H1 (cell line): ENCODE results near the gene ARHGEF12. TPM values are rescaled to one million over a fixed set of nuclear protein-coding genes. Genes with fewer than 3 reads are reported as not detected.

Experiments used
- CBX5 ChIP-seq: fragments of 300-800, 300-1000 bp; sonication (generic); IDR thresholded peaks from 2 replicates; pipeline ENCODE4 v1.7.1; 2016; ENCODE audit warnings: antibody characterized with exemption, low read length, low read depth
- GTF2F1 ChIP-seq: IDR thresholded peaks from 2 replicates; pipeline ENCODE4 v1.6.1; 2012; ENCODE audit warnings: low read depth, low read length, improper control_type of control experiment, borderline replicate concordance
- POU5F1 ChIP-seq: IDR thresholded peaks from 2 replicates; pipeline ENCODE4 v1.6.1; 2011; ENCODE audit warnings: low read depth, mild to moderate bottlenecking, low read length, moderate library complexity
- RXRA ChIP-seq: IDR thresholded peaks from 2 replicates; pipeline ENCODE4 v1.6.1; 2011; ENCODE audit warnings: low read depth, mild to moderate bottlenecking, low read length, moderate library complexity; ENCODE audit not compliant: insufficient read depth
- SRF ChIP-seq: IDR thresholded peaks from 2 replicates; pipeline ENCODE4 v1.6.1; 2011; ENCODE audit warnings: mild to moderate bottlenecking, low read depth, low read length, moderate library complexity
- polyA plus RNA-seq, 7 experiments: library from polyadenylated mRNA; depleted of rRNA in 3 of 7; stranded (reverse) in 5 of 7; unstranded in 2 of 7; fragments of >200 nt in 5 of 7; fragments of 200-250 nt in 2 of 7; gene quantifications; 1 replicate in 5 of 7; 2 replicates in 1 of 7; 4 replicates in 1 of 7; pipeline versions ENCODE4 v1.2.1 to v1.2.3, GENCODE V29; 2011 to 2013; ENCODE audit warnings: missing spikeins in 2 of 7, mixed read lengths in 2 of 7
- total RNA-seq: library from RNA; stranded (reverse); fragmentation: NEBNext Ultra II Directional; extraction: Animal tissue kit (Norgen Biotek cat#: 25700); gene quantifications from 2 replicates; pipeline ENCODE4 v1.2.1, GENCODE V29; 2021
- TF ChIP-seq, protein P1 (sequence below): IDR thresholded peaks from 2 replicates; pipeline ENCODE4 v1.6.1; 2012; ENCODE audit warnings: inconsistent platforms
- TF ChIP-seq, protein P2 (sequence below), 3 experiments: IDR thresholded peaks; 1 replicate in 2 of 3; 2 replicates in 1 of 3; pipeline versions ENCODE4 v1.5.1 to v1.6.1; 2011; ENCODE audit warnings: low read length in 3 of 3, mild to moderate bottlenecking in 3 of 3, inconsistent platforms in 2 of 3, low read depth in 1 of 3, moderate library complexity in 1 of 3; ENCODE audit not compliant: insufficient read depth in 1 of 3; ENCODE audit errors: control extremely low read depth in 1 of 3

ARHGEF12 gene
- total and polyA plus RNA-seq, 2 of the 8 experiments (the other 6 are each of a cell fraction or from before 2014, with no cell fraction given) = 5.1 to 33.7 TPM

DNA sequence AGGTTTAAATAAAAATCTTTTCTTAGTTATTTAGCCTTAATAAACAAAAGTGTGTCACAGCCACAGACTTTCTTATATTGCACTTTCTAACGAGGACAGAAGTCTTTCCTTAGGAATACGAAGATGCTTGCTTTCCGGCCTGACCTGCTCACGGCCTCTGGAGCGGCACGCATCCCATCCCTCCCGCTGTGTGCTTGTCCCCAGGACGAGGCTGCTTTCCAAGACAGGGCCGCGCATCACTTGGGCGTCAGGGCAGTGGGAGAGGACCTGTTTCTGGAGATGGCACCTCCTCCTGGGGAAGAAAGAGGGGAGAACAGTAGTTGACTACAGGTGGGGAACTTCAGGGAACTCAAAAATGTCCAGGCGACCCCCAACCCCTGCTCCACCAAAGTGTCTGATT is 201.8 kb downstream of the ARHGEF12 start (continued):
- TF ChIP-seq SRF = no peak
- no peak for TF ChIP-seq GTF2F1
- TF ChIP-seq CBX5 = no peak
- TF ChIP-seq POU5F1 = no peak
- TF ChIP-seq, protein P1, sequence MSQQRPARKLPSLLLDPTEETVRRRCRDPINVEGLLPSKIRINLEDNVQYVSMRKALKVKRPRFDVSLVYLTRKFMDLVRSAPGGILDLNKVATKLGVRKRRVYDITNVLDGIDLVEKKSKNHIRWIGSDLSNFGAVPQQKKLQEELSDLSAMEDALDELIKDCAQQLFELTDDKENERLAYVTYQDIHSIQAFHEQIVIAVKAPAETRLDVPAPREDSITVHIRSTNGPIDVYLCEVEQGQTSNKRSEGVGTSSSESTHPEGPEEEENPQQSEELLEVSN = no peak
- no peak for TF ChIP-seq RXRA
- TF ChIP-seq, protein P2, sequence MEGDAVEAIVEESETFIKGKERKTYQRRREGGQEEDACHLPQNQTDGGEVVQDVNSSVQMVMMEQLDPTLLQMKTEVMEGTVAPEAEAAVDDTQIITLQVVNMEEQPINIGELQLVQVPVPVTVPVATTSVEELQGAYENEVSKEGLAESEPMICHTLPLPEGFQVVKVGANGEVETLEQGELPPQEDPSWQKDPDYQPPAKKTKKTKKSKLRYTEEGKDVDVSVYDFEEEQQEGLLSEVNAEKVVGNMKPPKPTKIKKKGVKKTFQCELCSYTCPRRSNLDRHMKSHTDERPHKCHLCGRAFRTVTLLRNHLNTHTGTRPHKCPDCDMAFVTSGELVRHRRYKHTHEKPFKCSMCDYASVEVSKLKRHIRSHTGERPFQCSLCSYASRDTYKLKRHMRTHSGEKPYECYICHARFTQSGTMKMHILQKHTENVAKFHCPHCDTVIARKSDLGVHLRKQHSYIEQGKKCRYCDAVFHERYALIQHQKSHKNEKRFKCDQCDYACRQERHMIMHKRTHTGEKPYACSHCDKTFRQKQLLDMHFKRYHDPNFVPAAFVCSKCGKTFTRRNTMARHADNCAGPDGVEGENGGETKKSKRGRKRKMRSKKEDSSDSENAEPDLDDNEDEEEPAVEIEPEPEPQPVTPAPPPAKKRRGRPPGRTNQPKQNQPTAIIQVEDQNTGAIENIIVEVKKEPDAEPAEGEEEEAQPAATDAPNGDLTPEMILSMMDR (IDR thresholded peaks at IDR 0.05; ENCODE audit: control extremely low read depth in 1 of 3, insufficient read depth in 1 of 3, low read depth in 1 of 3, low read length in 3 of 3) = no peak
